ENCODE data around the gene FSTL4.

- TF ChIP-seq CREB5 (CRISPR knock-in tag; IDR thresholded peaks at IDR 0.05; ENCODE audit: low read depth) (no peak), PATZ1 (CRISPR knock-in tag; IDR thresholded peaks at IDR 0.05; ENCODE audit: borderline replicate concordance) (no peak), ARNTL (CRISPR knock-in tag; IDR thresholded peaks at IDR 0.05; ENCODE audit: borderline replicate concordance, low read depth) (no peak), TSHZ2 (CRISPR knock-in tag; IDR thresholded peaks at IDR 0.05) (no peak), ZC3H10 (CRISPR knock-in tag; IDR thresholded peaks at IDR 0.05) (no peak), GLIS3 (CRISPR knock-in tag; IDR thresholded peaks at IDR 0.05) (no peak), SNAI2 (CRISPR knock-in tag; IDR thresholded peaks at IDR 0.05) (no peak), RARB (CRISPR knock-in tag; IDR thresholded peaks at IDR 0.05) (no peak), ZFP3 (CRISPR knock-in tag; IDR thresholded peaks at IDR 0.05) (no peak), ESRRG (CRISPR knock-in tag; IDR thresholded peaks at IDR 0.05) (no peak), POU6F1 (CRISPR knock-in tag; IDR thresholded peaks at IDR 0.05; ENCODE audit: borderline replicate concordance, low read depth) (no peak), OSR1 (CRISPR knock-in tag; IDR thresholded peaks at IDR 0.05) (no peak), ZFP30 (CRISPR knock-in tag; IDR thresholded peaks at IDR 0.05) (no peak), ZNF8 (CRISPR knock-in tag; IDR thresholded peaks at IDR 0.05) (no peak)
These were observed 128.8 kb downstream of the FSTL4 start for GRCh38 chr5:133483406-133484090.
